K562 (cell line): ENCODE results near the gene HOXB7. TPM values are rescaled to one million over a fixed set of nuclear protein-coding genes. Genes with fewer than 3 reads are reported as not detected.
A peak's percentile ranks its signal among the peaks of the same experiment; 100 is the strongest.

Experiments used
- ATF3 ChIP-seq, 2 experiments: fragments of 450-650 bp in 1 of 2; sonication (generic) in 1 of 2; formaldehyde crosslinking in 1 of 2; IDR thresholded peaks in 1 of 2; conservative IDR thresholded peaks in 1 of 2; 2 replicates each; pipeline versions ENCODE4 v1.6.1 to v1.8.1; 2016 to 2023; ENCODE audit warnings: mild to moderate bottlenecking in 2 of 2, moderate library complexity in 2 of 2, inconsistent platforms in 1 of 2, missing genetic modification reagents in 1 of 2
- DMBX1 ChIP-seq: fragments of 250-450 bp; sonication (Bioruptor Pico); IDR thresholded peaks from 2 replicates; pipeline ENCODE4 v1.8.0; 2022; ENCODE audit warnings: inconsistent platforms, mild to moderate bottlenecking, moderate library complexity, borderline replicate concordance
- EGR1 ChIP-seq: fragments of 450-650 bp; conservative IDR thresholded peaks from 2 replicates; pipeline ENCODE4 v1.6.1; 2017; ENCODE audit warnings: mild to moderate bottlenecking
- ETS2 ChIP-seq: IDR thresholded peaks from 2 replicates; pipeline ENCODE4 v1.6.1; 2016; ENCODE audit warnings: borderline replicate concordance, missing genetic modification characterization, mild to moderate bottlenecking, moderate library complexity, missing compliant biosample characterization; ENCODE audit not compliant: poor library complexity, severe bottlenecking
- FOSL1 ChIP-seq: fragments of 200-800 bp; sonication (Bioruptor generic); conservative IDR thresholded peaks from 2 replicates; pipeline ENCODE4 v1.6.1; 2016; ENCODE audit warnings: missing genetic modification characterization, missing compliant biosample characterization
- KAT8 ChIP-seq: fragments of 450-650 bp; IDR thresholded peaks from 2 replicates; pipeline ENCODE4 v1.6.1; 2016; ENCODE audit warnings: low read depth, mild to moderate bottlenecking
- KDM1A ChIP-seq, 2 experiments: fragments of 450-650 bp; IDR thresholded peaks; 2 replicates each; pipeline ENCODE4 v1.6.1; 2016; ENCODE audit warnings: mild to moderate bottlenecking in 2 of 2
- KDM2B ChIP-seq: fragments of 250-450 bp; sonication (Bioruptor Pico); IDR thresholded peaks from 2 replicates; pipeline ENCODE4 v1.8.0; 2021; ENCODE audit warnings: mild to moderate bottlenecking, moderate library complexity
- KDM5B ChIP-seq: fragments of 200-600 bp; sonication (generic); IDR thresholded peaks from 2 replicates; pipeline ENCODE4 v1.6.1; 2012; ENCODE audit warnings: low read depth, mild to moderate bottlenecking, moderate library complexity, low read length, control low read depth, inconsistent platforms; ENCODE audit not compliant: insufficient replicate concordance
- MLLT1 ChIP-seq, 2 experiments: fragments of 450-650 bp; IDR thresholded peaks; 2 replicates each; pipeline ENCODE4 v1.6.1; 2016
- NCOA4 ChIP-seq: fragments of 450-650 bp; IDR thresholded peaks from 2 replicates; pipeline ENCODE4 v1.6.1; 2018; ENCODE audit warnings: mild to moderate bottlenecking; ENCODE audit not compliant: partially characterized antibody
- RFX7 ChIP-seq: fragments of 250-450 bp; sonication (Bioruptor Pico); IDR thresholded peaks from 2 replicates; pipeline ENCODE4 v1.5.1; 2021; ENCODE audit warnings: mild to moderate bottlenecking
- RREB1 ChIP-seq: fragments of 250-450 bp; sonication (Bioruptor Pico); IDR thresholded peaks from 2 replicates; pipeline ENCODE4 v1.4.0; 2020
- SMARCE1 ChIP-seq: fragments of 450-650 bp; IDR thresholded peaks from 2 replicates; pipeline ENCODE4 v1.7.1; 2016; ENCODE audit warnings: mild to moderate bottlenecking
- SOX6 ChIP-seq: fragments of 450-650 bp; IDR thresholded peaks from 2 replicates; pipeline ENCODE4 v1.6.1; 2014; ENCODE audit warnings: mild to moderate bottlenecking
- USF2 ChIP-seq: sonication (generic); formaldehyde crosslinking; IDR thresholded peaks from 2 replicates; pipeline ENCODE4 v1.5.0; 2020; ENCODE audit warnings: missing genetic modification reagents
- ZNF12 ChIP-seq: sonication (generic); formaldehyde crosslinking; IDR thresholded peaks from 2 replicates; pipeline ENCODE4 v1.4.0; 2020; ENCODE audit warnings: mild to moderate bottlenecking, missing genetic modification reagents
- ZNF133 ChIP-seq: fragments of 250-450 bp; sonication (Bioruptor Pico); IDR thresholded peaks from 2 replicates; pipeline ENCODE4 v1.4.0; 2020; ENCODE audit warnings: mild to moderate bottlenecking
- ZNF3 ChIP-seq: fragments of 250-450 bp; sonication (Bioruptor Pico); IDR thresholded peaks from 2 replicates; pipeline ENCODE4 v1.5.0; 2021; ENCODE audit warnings: mild to moderate bottlenecking, moderate library complexity
- polyA plus RNA-seq, 8 experiments: library from polyadenylated mRNA; depleted of rRNA in 4 of 8; stranded (reverse) in 5 of 8; unstranded in 3 of 8; fragments of >200 nt; fragmentation: Nextera tagmentation in 2 of 8; fragmentation: Illumina TruSeq in 1 of 8; extraction: Ambion mirVana in 2 of 8; extraction: Trizol in 1 of 8; gene quantifications; 2 replicates each; pipeline versions ENCODE4 v1.2.1 to v1.2.3, GENCODE V29; 2011 to 2014; ENCODE audit warnings: inconsistent platforms in 1 of 8, missing spikeins in 1 of 8
- total RNA-seq, 7 experiments: library from RNA; depleted of rRNA in 6 of 7; stranded (reverse); fragments of >200 nt in 6 of 7; fragmentation: Illumina TruSeq in 2 of 7; extraction: Trizol in 2 of 7; gene quantifications; 2 replicates each; pipeline versions ENCODE4 v1.2.1 to v1.2.3, GENCODE V29; 2011 to 2021; ENCODE audit warnings: low replicate concordance in 1 of 7

HOXB7 gene
- total and polyA plus RNA-seq, 9 of the 15 experiments (the other 6 are each of a cell fraction or from before 2014, with no cell fraction given) = 5.5 to 16.7 (median 8.3) TPM

GRCh38 chr17:48630925-48631692 lies 20.3 kb upstream of the HOXB7 start (continued):
- TF ChIP-seq ATF3 (IDR thresholded peaks at IDR 0.05) = peak; percentile 9; the same call in 1 of the 2 replicates
- no peak for TF ChIP-seq ATF3 (CRISPR knock-in tag; conservative IDR thresholded peaks at IDR 0.05)
- peak; percentile 77 for TF ChIP-seq SOX6
- TF ChIP-seq MLLT1 (IDR thresholded peaks at IDR 0.05) = peak; percentile 85 to 91
- peak; percentile 33 for TF ChIP-seq EGR1
- peak; percentile 89 for TF ChIP-seq SMARCE1
- TF ChIP-seq ZNF133 (CRISPR knock-in tag) = no peak
- peak; percentile 77 for TF ChIP-seq KDM5B
- no peak for TF ChIP-seq ZNF3
- TF ChIP-seq USF2 (CRISPR knock-in tag) = no peak
- no peak for TF ChIP-seq KAT8
- peak; percentile 51 for TF ChIP-seq FOSL1
- TF ChIP-seq ZNF12 = no peak
- TF ChIP-seq DMBX1 (CRISPR knock-in tag) = 0 out of 2 replicates have a peak, but pooled peaks have one; percentile 45
- TF ChIP-seq NCOA4 = no peak
- no peak for TF ChIP-seq RFX7 (CRISPR knock-in tag)
- TF ChIP-seq ETS2 = no peak
- peak; percentile 46 to 48; a peak in 2 of 4 replicates for TF ChIP-seq KDM1A (IDR thresholded peaks at IDR 0.05)
- no peak for TF ChIP-seq RREB1 (CRISPR knock-in tag)
- no peak for TF ChIP-seq KDM2B (CRISPR knock-in tag)
